IMR-90 (cell line): ENCODE measurements around the gene ANK3. TPM values are rescaled to one million over a fixed set of nuclear protein-coding genes. Genes with fewer than 3 reads are reported as not detected.

Experiments used
- ATAC-seq: fragments of 200-7000 bp; cut with Tn5 transposase; 2 replicates; pipeline ENCODE4 v1.9.1; 2020; ENCODE audit warnings: low read depth, mild to moderate bottlenecking, moderate library complexity
- BruUV-seq: library from RNA; stranded (reverse); fragments of 400-500 nt; replicated peaks from 2 replicates; lab custom pipeline; 2021; lab: Mats Ljungman, UMichigan
- CTCF ChIA-PET: fragments of 300-600 bp; formaldehyde crosslinking; extraction: SDS; loops from one replicate; lab custom pipeline; 2021; ENCODE audit warnings: antibody characterized with exemption; lab: Yijun Ruan, JAX
- POLR2A ChIA-PET: fragments of 300-600 bp; sonication (Branson Sonifier 250); formaldehyde crosslinking; loops from one replicate; lab custom pipeline; 2022; ENCODE audit warnings: antibody characterized with exemption; ENCODE audit not compliant: unreplicated experiment; lab: Charles Lee
- DNase-seq: peaks from one replicate; pipeline ENCODE4 v3.0.0; 2013
- H2AFZ ChIP-seq: replicated peaks from 2 replicates; pipeline ENCODE3; 2013; ENCODE audit warnings: low read length, mild to moderate bottlenecking; ENCODE audit not compliant: poor library complexity
- H2AK5ac ChIP-seq: 2 replicates; pipeline ENCODE4 v1.6.1; 2013; ENCODE audit warnings: low read depth, low read length, inconsistent platforms
- H2AK9ac ChIP-seq: replicated peaks from 2 replicates; pipeline ENCODE3; 2013; ENCODE audit warnings: mild to moderate bottlenecking, low read depth, low read length, moderate library complexity; ENCODE audit not compliant: poor library complexity
- H2BK120ac ChIP-seq: 2 replicates; pipeline ENCODE4 v1.6.1; 2013; ENCODE audit warnings: low read depth, low read length, inconsistent platforms
- H2BK15ac ChIP-seq: 3 replicates; pipeline ENCODE4 v1.6.1; 2013; ENCODE audit warnings: low read depth, low read length, inconsistent platforms
- H2BK20ac ChIP-seq: 2 replicates; pipeline ENCODE4 v1.6.1; 2013; ENCODE audit warnings: low read depth, mild to moderate bottlenecking, inconsistent platforms, low read length, moderate library complexity
- H2BK5ac ChIP-seq: 2 replicates; pipeline ENCODE4 v1.6.1; 2013; ENCODE audit warnings: mild to moderate bottlenecking, low read depth, low read length, inconsistent platforms; ENCODE audit not compliant: poor library complexity, severe bottlenecking
- H3K14ac ChIP-seq: replicated peaks from 2 replicates; pipeline ENCODE4 v1.6.1; 2013; ENCODE audit warnings: low read depth, low read length, inconsistent platforms
- H3K18ac ChIP-seq: 2 replicates; pipeline ENCODE4 v1.6.1; 2013; ENCODE audit warnings: low read depth, low read length, control low read depth
- H3K23ac ChIP-seq: 2 replicates; pipeline ENCODE4 v1.6.1; 2013; ENCODE audit warnings: low read depth, low read length, inconsistent platforms
- H3K27ac ChIP-seq: 2 replicates; pipeline ENCODE4 v1.5.1; 2013; ENCODE audit warnings: mild to moderate bottlenecking, control low read depth, low read length; ENCODE audit not compliant: insufficient read depth
- H3K27me3 ChIP-seq: 2 replicates; pipeline ENCODE4 v1.6.1; 2013; ENCODE audit warnings: low read length; ENCODE audit not compliant: control insufficient read depth, insufficient read depth
- H3K36me3 ChIP-seq: 2 replicates; pipeline ENCODE4 v1.6.1; 2013; ENCODE audit warnings: low read length, mixed read lengths; ENCODE audit not compliant: control insufficient read depth, insufficient read depth
- H3K4ac ChIP-seq: 2 replicates; pipeline ENCODE4 v1.6.1; 2013; ENCODE audit warnings: low read depth, low read length, inconsistent platforms
- H3K4me1 ChIP-seq: 2 replicates; pipeline ENCODE4 v1.6.1; 2013; ENCODE audit warnings: low read length, mixed read lengths; ENCODE audit not compliant: control insufficient read depth, insufficient read depth
- H3K4me2 ChIP-seq: 2 replicates; pipeline ENCODE4 v1.6.1; 2013; ENCODE audit warnings: low read depth, mild to moderate bottlenecking, control low read depth, low read length, moderate library complexity
- H3K4me3 ChIP-seq: 2 replicates; pipeline ENCODE4 v1.5.1; 2013; ENCODE audit warnings: low read depth, mild to moderate bottlenecking, control low read depth, low read length, moderate library complexity; ENCODE audit not compliant: insufficient read depth
- H3K56ac ChIP-seq: 2 replicates; pipeline ENCODE4 v1.6.1; 2013; ENCODE audit warnings: low read length, inconsistent platforms; ENCODE audit not compliant: insufficient read depth; ENCODE audit errors: extremely low read depth
- H3K79me1 ChIP-seq, 2 experiments: 2 replicates each; pipeline ENCODE4 v1.6.1; 2013; ENCODE audit warnings: low read length in 2 of 2, inconsistent platforms in 1 of 2, low read depth in 1 of 2
- H3K9ac ChIP-seq: 2 replicates; pipeline ENCODE4 v1.6.1; 2013; ENCODE audit warnings: low read depth, low read length, control low read depth
- H3K9me1 ChIP-seq: 2 replicates; pipeline ENCODE4 v1.6.1; 2013; ENCODE audit warnings: low read length, inconsistent platforms; ENCODE audit not compliant: insufficient read depth
- H3K9me3 ChIP-seq: 2 replicates; pipeline ENCODE4 v1.6.1; 2013; ENCODE audit warnings: low read length; ENCODE audit not compliant: control insufficient read depth, insufficient read depth
- H4K20me1 ChIP-seq: 2 replicates; pipeline ENCODE4 v1.6.1; 2013; ENCODE audit warnings: low read length, inconsistent platforms; ENCODE audit not compliant: insufficient read depth
- H4K5ac ChIP-seq: 2 replicates; pipeline ENCODE4 v1.6.1; 2013; ENCODE audit warnings: mild to moderate bottlenecking, low read depth, low read length, control low read depth
- H4K8ac ChIP-seq, 2 experiments: 2 replicates each; pipeline ENCODE4 v1.6.1; 2013; ENCODE audit warnings: low read depth in 2 of 2, low read length in 2 of 2, control low read depth in 1 of 2, inconsistent platforms in 1 of 2
- H4K91ac ChIP-seq: 2 replicates; pipeline ENCODE4 v1.6.1; 2013; ENCODE audit warnings: low read depth, low read length, inconsistent platforms; ENCODE audit not compliant: insufficient read depth
- BHLHE40 ChIP-seq: fragments of 150-350 bp; IDR thresholded peaks from 2 replicates; pipeline ENCODE4 v1.6.1; 2016; ENCODE audit warnings: mild to moderate bottlenecking, low read depth, low read length
- CHD1 ChIP-seq: IDR thresholded peaks from 2 replicates; pipeline ENCODE4 v1.6.1; 2012; ENCODE audit warnings: low read depth, low read length, improper control_type of control experiment
- ELK1 ChIP-seq: fragments of 150-350 bp; IDR thresholded peaks from 2 replicates; pipeline ENCODE4 v1.6.1; 2016; ENCODE audit warnings: low read depth, mild to moderate bottlenecking, low read length, moderate library complexity, borderline replicate concordance
- MAFK ChIP-seq: IDR thresholded peaks from 2 replicates; pipeline ENCODE4 v1.6.1; 2012; ENCODE audit warnings: low read depth, low read length, improper control_type of control experiment
- MAZ ChIP-seq: IDR thresholded peaks from 2 replicates; pipeline ENCODE4 v1.6.1; 2012; ENCODE audit warnings: low read depth, mild to moderate bottlenecking, low read length, improper control_type of control experiment, moderate library complexity, borderline replicate concordance
- MXI1 ChIP-seq: IDR thresholded peaks from 2 replicates; pipeline ENCODE4 v1.6.1; 2012; ENCODE audit warnings: low read depth, mild to moderate bottlenecking, low read length, moderate library complexity, borderline replicate concordance
- RAD21 ChIP-seq: IDR thresholded peaks from 2 replicates; pipeline ENCODE4 v1.6.1; 2012; ENCODE audit warnings: low read length, improper control_type of control experiment
- RFX5 ChIP-seq: IDR thresholded peaks from 2 replicates; pipeline ENCODE4 v1.8.0; 2012; ENCODE audit warnings: low read depth, mild to moderate bottlenecking, low read length, moderate library complexity
- USF2 ChIP-seq: fragments of 150-350 bp; IDR thresholded peaks from 2 replicates; pipeline ENCODE4 v1.6.1; 2017; ENCODE audit warnings: mild to moderate bottlenecking, antibody characterized with exemption, low read length, low read depth
- WGBS, 2 experiments: methylation state at CpG; one replicate each; pipeline versions ENCODE4 v1.1.5 to v1.1.7; 2013; ENCODE audit warnings: missing lambda C conversion rate in 2 of 2; ENCODE audit not compliant: insufficient read length in 1 of 2; ENCODE audit errors: extremely low coverage in 2 of 2; 5-methylcytosine and 5-hydroxymethylcytosine counted together
- dilution Hi-C: fragments of 300-500 bp; cut with HindIII; formaldehyde crosslinking; loops from one replicate; pipeline ENCODE4 v1.14.3; 2018; ENCODE audit warnings: low sequenced_read_pairs; ENCODE audit not compliant: unreplicated experiment
- in situ Hi-C: fragments of 300-500 bp; cut with MboI; formaldehyde crosslinking; loops from 3 replicates; pipeline ENCODE4 v1.14.3; 2019; ENCODE audit warnings: low sequenced_read_pairs, inconsistent platforms, mixed read lengths
- intact Hi-C: fragments of 100-400 bp; cut with micrococcal nuclease; formaldehyde crosslinking; loops from 2 replicates; pipeline ENCODE4 v1.10.0; 2022
- polyA plus RNA-seq, 3 experiments: library from polyadenylated mRNA; depleted of rRNA; stranded (reverse); fragments of >200 nt; gene quantifications; 2 replicates each; pipeline ENCODE4 v1.2.3, GENCODE V29; 2012; ENCODE audit warnings: low replicate concordance in 1 of 3
- total RNA-seq: library from RNA; depleted of rRNA; stranded (reverse); fragments of >200 nt; gene quantifications from 2 replicates; pipeline ENCODE4 v1.2.3, GENCODE V29; 2012

Gene ANK3
- total and polyA plus RNA-seq, 2 of the 4 experiments (the other 2 are of a cell fraction) = 0.63 to 1.8 TPM

GRCh38 chr10:60304829-60305379, 84.8 kb downstream of the ANK3 start:
- in situ Hi-C loops = no loop called here
- intact Hi-C loops = no loop called here
- POLR2A ChIA-PET = no interaction called here
- 86% methylated on average over 1 of the region's 2 CpGs; no CpG with 5 or more reads in 1 of the 2 experiments for WGBS, 2 experiments
- Histone ChIP-seq H3K9me1 (peaks cover 9% of the 10 kb centered on the region), H2BK15ac (peak overlapping the region; percentile 62; the same call in 2 of the 3 replicates), H3K14ac (peak overlapping the region; percentile 86), H2AK9ac (peak overlapping the region; percentile 74), H3K9me3 (no peaks in the 10 kb centered on the region), H3K36me3 (no peaks in the 10 kb centered on the region), H4K20me1 (no peaks in the 10 kb centered on the region), H3K56ac (peak overlapping the region; percentile 47; the same call in 1 of the 2 replicates), H3K9ac (no peak overlapping the region), H2BK120ac (peak overlapping the region; percentile 82), H2BK20ac (peak overlapping the region; percentile 92), H2AFZ (peak overlapping the region; percentile 87), H3K79me1 (peaks cover 0 to 5% of the 10 kb centered on the region in 2 experiments; a peak in 1 of 4 replicates), H3K23ac (peak overlapping the region; percentile 85), H3K27me3 (no peaks in the 10 kb centered on the region), H3K4me1 (peaks cover 9% of the 10 kb centered on the region), H3K4me3 (no peak overlapping the region), H4K5ac (peak overlapping the region; percentile 58), H4K91ac (peak overlapping the region; percentile 61), H3K4ac (peak overlapping the region; percentile 92), H2BK5ac (peak overlapping the region; percentile 42), H3K4me2 (peak overlapping the region; percentile 51; the same call in 1 of the 2 replicates), H3K27ac (peak overlapping the region; percentile 14; the same call in 1 of the 2 replicates), H3K18ac (peak overlapping the region; percentile 45), H2AK5ac (peak overlapping the region; percentile 39; the same call in 1 of the 2 replicates), H4K8ac (peak overlapping the region; percentile 36 to 69; a peak in 3 of 4 replicates)
- TF ChIP-seq RFX5 (no peak), MXI1 (no peak), MAZ (no peak), CHD1 (no peak), ELK1 (no peak), USF2 (no peak), BHLHE40 (no peak), RAD21 (no peak), MAFK (no peak)
- ATAC-seq = peak; percentile 48
- CTCF ChIA-PET = no interaction called here
- no peak for DNase-seq
- BruUV-seq = no TSS peak
- dilution Hi-C loops = no loop called here
